ENCODE data around the gene IMPA2. TPM values are rescaled to one million over a fixed set of nuclear protein-coding genes. Genes with fewer than 3 reads are reported as not detected.

IMPA2 gene
- total RNA-seq, 1 experiment from 2014 or later, result 113 TPM

DNA sequence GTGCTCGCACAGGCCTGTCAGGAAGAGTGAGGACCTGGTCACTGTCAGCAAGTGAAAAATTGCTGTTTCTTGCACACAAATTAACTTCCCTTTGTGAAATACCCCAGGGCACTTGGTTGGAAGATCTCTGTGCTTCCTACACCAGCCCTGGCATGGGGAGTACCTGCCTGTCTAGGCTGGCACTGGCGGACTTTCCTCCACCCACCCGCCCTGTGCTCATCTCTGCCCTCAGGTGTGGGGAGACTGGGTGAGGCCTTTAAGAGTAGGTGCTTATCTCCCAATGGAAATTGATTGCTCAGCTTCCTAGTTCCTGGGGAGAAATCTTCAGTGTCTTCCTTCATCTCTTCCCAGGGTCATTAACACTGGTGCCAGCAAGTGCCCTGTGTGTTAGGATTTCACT, 42.1 kb downstream of the IMPA2 start (continued):
- TF ChIP-seq ATF1 (CRISPR knock-in tag; IDR thresholded peaks at IDR 0.05), result no peak
- TF ChIP-seq CREB1 (CRISPR knock-in tag; IDR thresholded peaks at IDR 0.05), result no peak
- TF ChIP-seq IRF2 (CRISPR knock-in tag; IDR thresholded peaks at IDR 0.05; ENCODE audit: borderline replicate concordance, low read depth), result no peak

DNA sequence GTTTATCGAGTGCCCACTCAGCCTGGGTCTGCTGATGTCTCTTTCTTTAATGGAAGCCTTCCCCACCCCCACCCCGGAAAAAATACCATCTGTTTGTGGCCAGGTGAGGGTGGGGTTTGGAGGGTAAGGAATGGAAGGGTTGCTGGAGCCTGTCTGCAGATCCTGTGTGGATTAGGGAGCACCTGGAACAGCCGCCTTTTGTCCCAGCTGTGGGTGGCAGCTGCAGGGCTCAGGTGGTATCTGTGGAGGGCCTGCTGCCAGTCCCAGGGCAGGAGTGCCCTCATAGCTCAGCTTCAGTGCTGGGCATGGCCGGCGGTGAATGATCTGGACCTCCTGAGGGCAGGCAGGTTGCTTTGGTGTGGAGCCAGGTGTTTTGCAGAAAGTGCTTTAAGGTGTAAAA, 45.3 kb downstream of the IMPA2 start:
- CTCF ChIA-PET, result interaction anchor here (1.3 to 1.5 kb wide), 2 partner anchors 12 to 13 kb away, joined by 3 to 4 read pairs; no protein-coding TSS in a partner anchor
- TF ChIP-seq, protein P1, sequence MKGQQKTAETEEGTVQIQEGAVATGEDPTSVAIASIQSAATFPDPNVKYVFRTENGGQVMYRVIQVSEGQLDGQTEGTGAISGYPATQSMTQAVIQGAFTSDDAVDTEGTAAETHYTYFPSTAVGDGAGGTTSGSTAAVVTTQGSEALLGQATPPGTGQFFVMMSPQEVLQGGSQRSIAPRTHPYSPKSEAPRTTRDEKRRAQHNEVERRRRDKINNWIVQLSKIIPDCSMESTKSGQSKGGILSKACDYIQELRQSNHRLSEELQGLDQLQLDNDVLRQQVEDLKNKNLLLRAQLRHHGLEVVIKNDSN (CRISPR knock-in tag; IDR thresholded peaks at IDR 0.05), result no peak
- TF ChIP-seq, protein P2, sequence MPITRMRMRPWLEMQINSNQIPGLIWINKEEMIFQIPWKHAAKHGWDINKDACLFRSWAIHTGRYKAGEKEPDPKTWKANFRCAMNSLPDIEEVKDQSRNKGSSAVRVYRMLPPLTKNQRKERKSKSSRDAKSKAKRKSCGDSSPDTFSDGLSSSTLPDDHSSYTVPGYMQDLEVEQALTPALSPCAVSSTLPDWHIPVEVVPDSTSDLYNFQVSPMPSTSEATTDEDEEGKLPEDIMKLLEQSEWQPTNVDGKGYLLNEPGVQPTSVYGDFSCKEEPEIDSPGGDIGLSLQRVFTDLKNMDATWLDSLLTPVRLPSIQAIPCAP (CRISPR knock-in tag; IDR thresholded peaks at IDR 0.05), result no peak
- no peak for TF ChIP-seq ZNF423 (CRISPR knock-in tag; IDR thresholded peaks at IDR 0.05)
- TF ChIP-seq, protein P3, sequence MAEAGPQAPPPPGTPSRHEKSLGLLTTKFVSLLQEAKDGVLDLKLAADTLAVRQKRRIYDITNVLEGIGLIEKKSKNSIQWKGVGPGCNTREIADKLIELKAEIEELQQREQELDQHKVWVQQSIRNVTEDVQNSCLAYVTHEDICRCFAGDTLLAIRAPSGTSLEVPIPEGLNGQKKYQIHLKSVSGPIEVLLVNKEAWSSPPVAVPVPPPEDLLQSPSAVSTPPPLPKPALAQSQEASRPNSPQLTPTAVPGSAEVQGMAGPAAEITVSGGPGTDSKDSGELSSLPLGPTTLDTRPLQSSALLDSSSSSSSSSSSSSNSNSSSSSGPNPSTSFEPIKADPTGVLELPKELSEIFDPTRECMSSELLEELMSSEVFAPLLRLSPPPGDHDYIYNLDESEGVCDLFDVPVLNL (CRISPR knock-in tag; IDR thresholded peaks at IDR 0.05; ENCODE audit: borderline replicate concordance, low read depth), result no peak
- TF ChIP-seq, protein P4, sequence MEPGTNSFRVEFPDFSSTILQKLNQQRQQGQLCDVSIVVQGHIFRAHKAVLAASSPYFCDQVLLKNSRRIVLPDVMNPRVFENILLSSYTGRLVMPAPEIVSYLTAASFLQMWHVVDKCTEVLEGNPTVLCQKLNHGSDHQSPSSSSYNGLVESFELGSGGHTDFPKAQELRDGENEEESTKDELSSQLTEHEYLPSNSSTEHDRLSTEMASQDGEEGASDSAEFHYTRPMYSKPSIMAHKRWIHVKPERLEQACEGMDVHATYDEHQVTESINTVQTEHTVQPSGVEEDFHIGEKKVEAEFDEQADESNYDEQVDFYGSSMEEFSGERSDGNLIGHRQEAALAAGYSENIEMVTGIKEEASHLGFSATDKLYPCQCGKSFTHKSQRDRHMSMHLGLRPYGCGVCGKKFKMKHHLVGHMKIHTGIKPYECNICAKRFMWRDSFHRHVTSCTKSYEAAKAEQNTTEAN (CRISPR knock-in tag; IDR thresholded peaks at IDR 0.05), result no peak
- TF ChIP-seq PRRX2 (CRISPR knock-in tag; IDR thresholded peaks at IDR 0.05), result no peak
- TF ChIP-seq, protein P5, sequence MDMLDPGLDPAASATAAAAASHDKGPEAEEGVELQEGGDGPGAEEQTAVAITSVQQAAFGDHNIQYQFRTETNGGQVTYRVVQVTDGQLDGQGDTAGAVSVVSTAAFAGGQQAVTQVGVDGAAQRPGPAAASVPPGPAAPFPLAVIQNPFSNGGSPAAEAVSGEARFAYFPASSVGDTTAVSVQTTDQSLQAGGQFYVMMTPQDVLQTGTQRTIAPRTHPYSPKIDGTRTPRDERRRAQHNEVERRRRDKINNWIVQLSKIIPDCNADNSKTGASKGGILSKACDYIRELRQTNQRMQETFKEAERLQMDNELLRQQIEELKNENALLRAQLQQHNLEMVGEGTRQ (CRISPR knock-in tag; IDR thresholded peaks at IDR 0.05), result no peak
- TF ChIP-seq ZBTB21 (CRISPR knock-in tag; IDR thresholded peaks at IDR 0.05; ENCODE audit: borderline replicate concordance), result no peak
- no peak for TF ChIP-seq IRF2 (CRISPR knock-in tag; IDR thresholded peaks at IDR 0.05; ENCODE audit: borderline replicate concordance, low read depth)
- TF ChIP-seq, protein P6, sequence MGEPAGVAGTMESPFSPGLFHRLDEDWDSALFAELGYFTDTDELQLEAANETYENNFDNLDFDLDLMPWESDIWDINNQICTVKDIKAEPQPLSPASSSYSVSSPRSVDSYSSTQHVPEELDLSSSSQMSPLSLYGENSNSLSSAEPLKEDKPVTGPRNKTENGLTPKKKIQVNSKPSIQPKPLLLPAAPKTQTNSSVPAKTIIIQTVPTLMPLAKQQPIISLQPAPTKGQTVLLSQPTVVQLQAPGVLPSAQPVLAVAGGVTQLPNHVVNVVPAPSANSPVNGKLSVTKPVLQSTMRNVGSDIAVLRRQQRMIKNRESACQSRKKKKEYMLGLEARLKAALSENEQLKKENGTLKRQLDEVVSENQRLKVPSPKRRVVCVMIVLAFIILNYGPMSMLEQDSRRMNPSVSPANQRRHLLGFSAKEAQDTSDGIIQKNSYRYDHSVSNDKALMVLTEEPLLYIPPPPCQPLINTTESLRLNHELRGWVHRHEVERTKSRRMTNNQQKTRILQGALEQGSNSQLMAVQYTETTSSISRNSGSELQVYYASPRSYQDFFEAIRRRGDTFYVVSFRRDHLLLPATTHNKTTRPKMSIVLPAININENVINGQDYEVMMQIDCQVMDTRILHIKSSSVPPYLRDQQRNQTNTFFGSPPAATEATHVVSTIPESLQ (CRISPR knock-in tag; IDR thresholded peaks at IDR 0.05), result no peak
- TF ChIP-seq, protein P7, sequence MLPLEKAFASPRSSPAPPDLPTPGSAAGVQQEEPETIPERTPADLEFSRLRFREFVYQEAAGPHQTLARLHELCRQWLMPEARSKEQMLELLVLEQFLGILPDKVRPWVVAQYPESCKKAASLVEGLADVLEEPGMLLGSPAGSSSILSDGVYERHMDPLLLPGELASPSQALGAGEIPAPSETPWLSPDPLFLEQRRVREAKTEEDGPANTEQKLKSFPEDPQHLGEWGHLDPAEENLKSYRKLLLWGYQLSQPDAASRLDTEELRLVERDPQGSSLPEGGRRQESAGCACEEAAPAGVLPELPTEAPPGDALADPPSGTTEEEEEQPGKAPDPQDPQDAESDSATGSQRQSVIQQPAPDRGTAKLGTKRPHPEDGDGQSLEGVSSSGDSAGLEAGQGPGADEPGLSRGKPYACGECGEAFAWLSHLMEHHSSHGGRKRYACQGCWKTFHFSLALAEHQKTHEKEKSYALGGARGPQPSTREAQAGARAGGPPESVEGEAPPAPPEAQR (CRISPR knock-in tag; IDR thresholded peaks at IDR 0.05), result no peak
- TF ChIP-seq CREB1 (CRISPR knock-in tag; IDR thresholded peaks at IDR 0.05), result no peak
- no peak for TF ChIP-seq ZNF416 (CRISPR knock-in tag; IDR thresholded peaks at IDR 0.05)
- TF ChIP-seq ZNF219 (CRISPR knock-in tag; IDR thresholded peaks at IDR 0.05; ENCODE audit: borderline replicate concordance), result no peak
- no peak for TF ChIP-seq CREM (CRISPR knock-in tag; IDR thresholded peaks at IDR 0.05)
- TF ChIP-seq, protein P8, sequence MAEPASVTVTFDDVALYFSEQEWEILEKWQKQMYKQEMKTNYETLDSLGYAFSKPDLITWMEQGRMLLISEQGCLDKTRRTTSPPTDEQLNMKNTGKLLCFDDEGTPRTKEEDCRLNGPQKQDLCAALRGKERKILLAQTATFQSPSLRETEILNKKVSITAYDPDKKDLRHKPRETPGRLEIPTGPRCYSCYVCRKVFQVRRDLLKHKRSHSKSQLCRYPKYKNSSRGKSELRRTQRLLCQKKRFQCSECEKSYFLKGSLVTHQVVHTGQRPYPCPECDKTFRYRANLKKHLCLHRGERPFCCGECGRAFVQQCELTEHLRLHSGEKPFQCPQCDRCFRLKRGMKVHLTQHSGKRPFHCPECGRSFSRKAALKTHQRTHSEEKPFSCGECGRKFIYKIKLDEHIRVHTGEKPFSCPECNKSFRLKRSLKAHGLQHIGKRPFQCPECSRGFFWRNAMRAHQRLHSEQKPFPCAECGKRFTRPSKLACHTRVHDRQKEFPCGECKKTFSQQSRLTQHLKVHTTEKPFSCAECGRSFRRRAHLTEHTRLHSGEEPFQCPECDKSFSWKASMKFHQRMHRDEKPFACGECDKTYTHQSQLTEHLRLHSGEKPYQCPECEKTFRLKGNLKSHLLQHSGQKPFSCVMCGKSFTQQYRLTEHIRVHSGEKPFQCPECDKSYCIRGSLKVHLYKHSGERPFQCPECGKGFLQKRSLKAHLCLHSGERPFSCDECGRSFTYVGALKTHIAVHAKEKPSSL (CRISPR knock-in tag; conservative IDR thresholded peaks at IDR 0.05), result no peak
- TF ChIP-seq GABPB1 (CRISPR knock-in tag; IDR thresholded peaks at IDR 0.05), result no peak
- TF ChIP-seq RORB (CRISPR knock-in tag; IDR thresholded peaks at IDR 0.05), result no peak
- no peak for TF ChIP-seq RELA (CRISPR knock-in tag; IDR thresholded peaks at IDR 0.05; ENCODE audit: borderline replicate concordance)
- peak; percentile 32; the same call in 1 of the 2 replicates for ATAC-seq

More for the DNA sequence above, 45.3 kb downstream of the IMPA2 start:
- DNase-seq (ENCODE audit: low spot score), result no peak
- no peaks in the 10 kb centered on the region for H3K27me3 Mint-ChIP-seq (ENCODE audit: low read depth)
- H3K4me3 Mint-ChIP-seq, result no peak overlapping the region
- peaks cover 5% of the 10 kb centered on the region for H3K9me3 Mint-ChIP-seq
- H3K4me1 Mint-ChIP-seq, result peaks cover 9% of the 10 kb centered on the region
- H3K27ac Mint-ChIP-seq, result peak overlapping the region; percentile 84
- POLR2A ChIA-PET, result no interaction called here
- H3K36me3 Mint-ChIP-seq, result peaks cover 59% of the 10 kb centered on the region

Data from WTC11 (cell line).